Peyer's patch (tissue), 4 donors: ENCODE measurements around the gene CCDC12. TPM values are rescaled to one million over a fixed set of nuclear protein-coding genes. Genes with fewer than 3 reads are reported as not detected.

ENCODE experiments used
- DNase-seq, 3 donors: peaks; one replicate each; pipeline ENCODE4 v3.0.0-alpha.2; 2017 to 2019
- H3K27ac ChIP-seq, 4 donors: fragments of 200-600 bp; sonication (generic); one replicate each; pipeline ENCODE4 v1.5.1; 2016 to 2019
- H3K27me3 ChIP-seq, 2 donors: fragments of 200-600 bp; sonication (generic); one replicate each; pipeline ENCODE4 v1.5.1; 2019
- H3K36me3 ChIP-seq, 3 donors: fragments of 200-600 bp; sonication (generic); one replicate each; pipeline ENCODE4 v1.5.1; 2016 to 2019
- H3K4me1 ChIP-seq, 4 donors: fragments of 200-600 bp; sonication (generic); one replicate each; pipeline ENCODE4 v1.5.1; 2016 to 2019
- H3K4me3 ChIP-seq, 4 donors: fragments of 200-600 bp; sonication (generic); 1 replicate in 3 of 4; 2 replicates in 1 of 4; pipeline ENCODE4 v1.5.1; 2016 to 2019; ENCODE audit warnings: mild to moderate bottlenecking in 1 of 4
- H3K9me3 ChIP-seq, 4 donors: fragments of 200-600 bp; sonication (generic); one replicate each; pipeline ENCODE4 v1.5.1; 2016 to 2019; ENCODE audit warnings: mild to moderate bottlenecking in 1 of 4
- CTCF ChIP-seq, 6 experiments: fragments of 450-650 bp in 4 of 6; fragments of 200-600 bp in 2 of 6; sonication (generic) in 1 of 6; IDR thresholded peaks; one replicate each; pipeline ENCODE4 v1.5.1; 2017 to 2019; ENCODE audit warnings: antibody characterized with exemption in 6 of 6, mild to moderate bottlenecking in 3 of 6, moderate library complexity in 1 of 6
- POLR2A ChIP-seq, 2 donors: fragments of 450-650 bp; IDR thresholded peaks; one replicate each; pipeline ENCODE4 v1.5.1; 2017; ENCODE audit warnings: antibody characterized with exemption in 2 of 2, mild to moderate bottlenecking in 2 of 2, moderate library complexity in 2 of 2
- total RNA-seq, 4 donors: library from RNA; depleted of rRNA; stranded (reverse); fragments of >200 nt; gene quantifications; one replicate each; pipeline ENCODE4 v1.1.0, GENCODE V29; 2016

CCDC12 gene
- total RNA-seq, 4 donors from 2014 or later = 41.7 to 90.0 (median 59.2) TPM

- DNase-seq = peak in 1 of 3 donors; percentile 25
- Histone ChIP-seq H3K4me1 (peaks cover 0 to 5% (median 0%) of the 10 kb centered on the region in 4 donors), H3K27me3 (no peaks in the 10 kb centered on the region), H3K27ac (no peak overlapping the region), H3K4me3 (no peak overlapping the region), H3K36me3 (peaks cover 0 to 70% (median 0%) of the 10 kb centered on the region in 3 donors), H3K9me3 (no peaks in the 10 kb centered on the region)
- no peak for TF ChIP-seq CTCF (IDR thresholded peaks at IDR 0.05)
- no peak for TF ChIP-seq POLR2A (IDR thresholded peaks at IDR 0.05)
Observed at GRCh38 chr3:47000198-47000815, 23.8 kb upstream of the CCDC12 start.

GRCh38 chr3:46999516-47000197, 23.1 kb upstream of the CCDC12 start:
- Histone ChIP-seq H3K4me3 (no peak overlapping the region), H3K4me1 (peaks cover 0 to 5% (median 0%) of the 10 kb centered on the region in 4 donors), H3K27ac (no peak overlapping the region), H3K36me3 (peaks cover 0 to 69% (median 0%) of the 10 kb centered on the region in 3 donors), H3K9me3 (no peaks in the 10 kb centered on the region), H3K27me3 (no peaks in the 10 kb centered on the region)
- TF ChIP-seq POLR2A (IDR thresholded peaks at IDR 0.05) = no peak
- TF ChIP-seq CTCF (IDR thresholded peaks at IDR 0.05) = no peak
- DNase-seq = peak in 1 of 3 donors; percentile 34

GRCh38 chr3:46998852-46999515, 22.4 kb upstream of the CCDC12 start:
- no peaks in the 10 kb centered on the region for H3K27me3 ChIP-seq
- no peaks in the 10 kb centered on the region for H3K9me3 ChIP-seq
- TF ChIP-seq CTCF (IDR thresholded peaks at IDR 0.05) (peak in 1 of 6 experiments; percentile 2), POLR2A (IDR thresholded peaks at IDR 0.05) (no peak)
- H3K4me3 ChIP-seq = no peak overlapping the region
- peak in 1 of 3 donors; percentile 43 for DNase-seq
- H3K27ac ChIP-seq = no peak overlapping the region
- H3K36me3 ChIP-seq = peaks cover 0 to 69% (median 0%) of the 10 kb centered on the region in 3 donors
- H3K4me1 ChIP-seq = peaks cover 0 to 5% (median 0%) of the 10 kb centered on the region in 4 donors

GRCh38 chr3:46998121-46998851, 21.7 kb upstream of the CCDC12 start:
- peak overlapping the region in 1 of 4 donors; percentile 0 for H3K27ac ChIP-seq
- peak; percentile 50 to 91 (median 90) for TF ChIP-seq CTCF (IDR thresholded peaks at IDR 0.05)
- no peak for TF ChIP-seq POLR2A (IDR thresholded peaks at IDR 0.05)
- no peaks in the 10 kb centered on the region for H3K9me3 ChIP-seq
- peaks cover 0 to 68% (median 0%) of the 10 kb centered on the region in 3 donors for H3K36me3 ChIP-seq
- no peak overlapping the region for H3K4me3 ChIP-seq
- H3K4me1 ChIP-seq = peaks cover 0 to 5% (median 0%) of the 10 kb centered on the region in 4 donors
- no peaks in the 10 kb centered on the region for H3K27me3 ChIP-seq
- peak; percentile 79 to 91 (median 87) for DNase-seq

- Histone ChIP-seq H3K27me3 (no peaks in the 10 kb centered on the region), H3K36me3 (peaks cover 0 to 64% (median 0%) of the 10 kb centered on the region in 3 donors), H3K9me3 (no peaks in the 10 kb centered on the region), H3K27ac (no peak overlapping the region), H3K4me3 (no peak overlapping the region), H3K4me1 (peaks cover 0 to 5% (median 0%) of the 10 kb centered on the region in 4 donors)
- TF ChIP-seq POLR2A (IDR thresholded peaks at IDR 0.05) (no peak), CTCF (IDR thresholded peaks at IDR 0.05) (no peak)
- peak in 1 of 3 donors; percentile 39 for DNase-seq
Observed at GRCh38 chr3:46997453-46998091, 21.0 kb upstream of the CCDC12 start.
